ENCODE measurements around the gene ADGRG6.

The ADGRG6 gene

GRCh38 chr6:142350309-142350708 lies 48.5 kb downstream of the ADGRG6 start:
- Histone ChIP-seq H3K27me3 (replicated peaks; ENCODE audit: control insufficient read depth, insufficient read depth, low read length) (no peaks in the 10 kb centered on the region), H3K36me3 (ENCODE audit: control insufficient read depth, insufficient read depth, low read length) (no peaks in the 10 kb centered on the region), H3K4me3 (replicated peaks; ENCODE audit: low read depth, low read length) (no peak overlapping the region)
- no peak for DNase-seq (ENCODE audit: extremely low read depth, insufficient read length)
- TF ChIP-seq, protein P1, sequence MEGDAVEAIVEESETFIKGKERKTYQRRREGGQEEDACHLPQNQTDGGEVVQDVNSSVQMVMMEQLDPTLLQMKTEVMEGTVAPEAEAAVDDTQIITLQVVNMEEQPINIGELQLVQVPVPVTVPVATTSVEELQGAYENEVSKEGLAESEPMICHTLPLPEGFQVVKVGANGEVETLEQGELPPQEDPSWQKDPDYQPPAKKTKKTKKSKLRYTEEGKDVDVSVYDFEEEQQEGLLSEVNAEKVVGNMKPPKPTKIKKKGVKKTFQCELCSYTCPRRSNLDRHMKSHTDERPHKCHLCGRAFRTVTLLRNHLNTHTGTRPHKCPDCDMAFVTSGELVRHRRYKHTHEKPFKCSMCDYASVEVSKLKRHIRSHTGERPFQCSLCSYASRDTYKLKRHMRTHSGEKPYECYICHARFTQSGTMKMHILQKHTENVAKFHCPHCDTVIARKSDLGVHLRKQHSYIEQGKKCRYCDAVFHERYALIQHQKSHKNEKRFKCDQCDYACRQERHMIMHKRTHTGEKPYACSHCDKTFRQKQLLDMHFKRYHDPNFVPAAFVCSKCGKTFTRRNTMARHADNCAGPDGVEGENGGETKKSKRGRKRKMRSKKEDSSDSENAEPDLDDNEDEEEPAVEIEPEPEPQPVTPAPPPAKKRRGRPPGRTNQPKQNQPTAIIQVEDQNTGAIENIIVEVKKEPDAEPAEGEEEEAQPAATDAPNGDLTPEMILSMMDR (IDR thresholded peaks at IDR 0.05; ENCODE audit: insufficient read depth, low read length, poor library complexity, severe bottlenecking) = no peak

DNA sequence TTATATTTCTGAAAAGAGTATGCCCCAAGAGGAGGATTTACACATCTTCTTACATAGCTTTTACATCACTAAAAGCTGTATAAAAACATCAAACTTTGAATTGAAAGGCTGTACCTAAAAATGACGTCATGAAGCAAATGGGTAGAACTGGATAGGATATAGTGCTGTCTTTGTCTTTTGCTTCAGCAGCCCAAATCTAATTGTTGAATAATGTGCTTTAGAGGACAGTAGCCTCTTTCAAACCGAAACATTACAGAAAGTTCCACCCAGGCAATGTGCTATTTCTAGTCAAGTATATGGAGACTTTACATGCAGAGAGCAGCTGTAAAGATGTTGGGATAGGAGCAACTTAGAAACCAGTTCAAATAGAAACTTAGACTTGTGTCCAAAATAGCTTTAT lies 51.9 kb downstream of the ADGRG6 start:
- no peaks in the 10 kb centered on the region; the same call in 1 of the 2 replicates for H3K27me3 ChIP-seq (replicated peaks; ENCODE audit: control insufficient read depth, insufficient read depth, low read length)
- TF ChIP-seq, protein P1 (IDR thresholded peaks at IDR 0.05; ENCODE audit: insufficient read depth, low read length, poor library complexity, severe bottlenecking) = no peak
- H3K4me3 ChIP-seq (replicated peaks; ENCODE audit: low read depth, low read length) = no peak overlapping the region

GRCh38 chr6:142354650-142355049 lies 52.8 kb downstream of the ADGRG6 start:
- Histone ChIP-seq H3K27me3 (replicated peaks; ENCODE audit: control insufficient read depth, insufficient read depth, low read length) (no peaks in the 10 kb centered on the region; the same call in 1 of the 2 replicates), H3K36me3 (ENCODE audit: control insufficient read depth, insufficient read depth, low read length) (no peaks in the 10 kb centered on the region), H3K4me3 (replicated peaks; ENCODE audit: low read depth, low read length) (no peak overlapping the region)
- TF ChIP-seq, protein P1 (IDR thresholded peaks at IDR 0.05; ENCODE audit: insufficient read depth, low read length, poor library complexity, severe bottlenecking) = no peak
- no peak for DNase-seq (ENCODE audit: extremely low read depth, insufficient read length)

More for the DNA sequence above, 51.9 kb downstream of the ADGRG6 start:
- no peaks in the 10 kb centered on the region for H3K36me3 ChIP-seq (ENCODE audit: control insufficient read depth, insufficient read depth, low read length)
- DNase-seq (ENCODE audit: extremely low read depth, insufficient read length) = no peak

DNA sequence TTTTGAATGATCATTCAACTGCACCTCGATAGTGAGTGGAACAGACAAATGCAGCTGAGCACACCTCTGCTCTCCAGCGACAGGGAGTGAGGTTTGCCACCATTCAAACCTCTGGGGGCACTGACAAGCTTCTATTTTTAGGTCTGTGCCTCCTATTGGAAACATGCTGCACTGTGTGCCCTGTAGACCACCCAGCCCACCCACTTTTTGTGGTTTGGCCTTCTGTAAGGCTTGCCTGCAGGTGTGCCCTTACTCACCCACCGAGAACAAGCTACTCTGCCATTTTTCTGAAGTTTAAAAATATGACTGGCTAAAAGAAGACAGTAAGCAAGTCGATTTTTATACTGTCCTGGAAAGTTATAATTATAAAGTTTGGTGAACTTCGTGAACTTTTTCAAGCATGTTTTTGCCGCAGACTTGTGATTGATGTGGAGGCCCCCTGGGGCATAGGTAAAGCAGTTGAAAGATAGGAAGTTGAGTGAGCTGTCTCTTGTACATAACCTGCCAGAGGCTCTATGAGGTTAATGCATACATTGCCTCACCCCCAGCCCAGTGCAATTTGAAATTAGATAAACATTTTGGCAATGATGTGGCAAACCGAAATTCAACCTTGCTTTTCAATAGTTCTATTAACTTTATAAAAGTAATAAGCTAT lies 53.8 kb downstream of the ADGRG6 start:
- TF ChIP-seq, protein P1 (IDR thresholded peaks at IDR 0.05; ENCODE audit: insufficient read depth, low read length, poor library complexity, severe bottlenecking) = no peak
- Histone ChIP-seq H3K4me3 (replicated peaks; ENCODE audit: low read depth, low read length) (no peak overlapping the region), H3K27me3 (replicated peaks; ENCODE audit: control insufficient read depth, insufficient read depth, low read length) (no peaks in the 10 kb centered on the region; the same call in 1 of the 2 replicates), H3K36me3 (ENCODE audit: control insufficient read depth, insufficient read depth, low read length) (no peaks in the 10 kb centered on the region)
- DNase-seq (ENCODE audit: extremely low read depth, insufficient read length) = no peak

DNA sequence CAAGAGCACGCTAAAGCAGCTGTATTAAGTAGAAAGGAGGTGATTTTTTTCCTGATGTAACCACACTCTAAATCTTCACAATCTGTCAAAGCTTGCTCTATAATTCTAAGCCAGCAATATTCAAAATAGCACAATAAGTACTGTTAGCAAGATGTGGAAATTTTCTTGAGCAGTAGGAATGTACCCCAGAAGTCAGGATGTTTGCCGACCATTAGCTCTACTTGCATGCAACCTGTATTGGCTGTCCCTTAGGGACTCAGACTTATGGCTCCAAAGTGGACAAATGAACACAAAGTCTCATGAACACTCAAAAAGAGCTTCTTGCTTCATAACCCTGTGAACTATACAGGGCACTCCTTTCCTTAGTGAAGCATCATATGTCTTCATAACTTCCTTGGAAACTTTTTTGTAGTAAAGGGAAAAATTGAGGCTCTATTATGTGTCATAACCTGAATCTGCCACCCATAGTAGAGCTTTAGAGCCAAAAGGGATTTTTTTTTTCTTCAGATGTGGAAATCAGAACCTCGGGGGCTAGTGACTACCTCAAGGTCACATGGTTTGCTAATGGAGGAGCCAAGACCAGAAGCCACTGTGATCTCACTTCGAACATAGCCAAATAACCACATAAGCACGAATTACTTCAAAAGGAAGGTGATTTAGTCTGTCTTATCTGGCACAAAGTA lies 54.5 kb downstream of the ADGRG6 start:
- H3K27me3 ChIP-seq (replicated peaks; ENCODE audit: control insufficient read depth, insufficient read depth, low read length) = no peaks in the 10 kb centered on the region; the same call in 1 of the 2 replicates

More for the DNA sequence above, 54.5 kb downstream of the ADGRG6 start:
- no peak for DNase-seq (ENCODE audit: extremely low read depth, insufficient read length)
- TF ChIP-seq, protein P1 (IDR thresholded peaks at IDR 0.05; ENCODE audit: insufficient read depth, low read length, poor library complexity, severe bottlenecking) = no peak
- H3K4me3 ChIP-seq (replicated peaks; ENCODE audit: low read depth, low read length) = no peak overlapping the region
- H3K36me3 ChIP-seq (ENCODE audit: control insufficient read depth, insufficient read depth, low read length) = no peaks in the 10 kb centered on the region

Data from GM06990 (cell line).